Colonic mucosa (tissue), 4 donors: Measurements from ENCODE around the gene KMT2D. TPM values are rescaled to one million over a fixed set of nuclear protein-coding genes. Genes with fewer than 3 reads are reported as not detected.

ENCODE experiments used
- DNase-seq: peaks from one replicate; pipeline ENCODE4 v3.0.0-alpha.2; 2020
- H3K27ac ChIP-seq: fragments of 200-600 bp; one replicate; pipeline ENCODE4 v1.8.0; 2021
- H3K27me3 ChIP-seq: fragments of 200-600 bp; one replicate; pipeline ENCODE4 v1.8.0; 2021
- H3K36me3 ChIP-seq: fragments of 200-600 bp; one replicate; pipeline ENCODE4 v1.8.0; 2021
- H3K4me1 ChIP-seq: fragments of 200-600 bp; one replicate; pipeline ENCODE4 v1.8.0; 2021; ENCODE audit warnings: mild to moderate bottlenecking
- H3K4me3 ChIP-seq: fragments of 200-600 bp; one replicate; pipeline ENCODE4 v1.8.0; 2021
- H3K9ac ChIP-seq, 2 donors: one replicate each; pipeline ENCODE4 v1.7.0; 2013; ENCODE audit warnings: control low read depth in 2 of 2, low read depth in 2 of 2, low read length in 2 of 2
- H3K9me3 ChIP-seq: fragments of 200-600 bp; one replicate; pipeline ENCODE4 v1.8.0; 2021
- intact Hi-C: fragments of 100-400 bp; cut with DNase I; formaldehyde crosslinking; loops from one replicate; pipeline ENCODE4 v1.14.1; 2022
- total RNA-seq, 2 donors: library from RNA; stranded (reverse); fragmentation: NEBNext Ultra II Directional in 1 of 2; extraction: Animal tissue kit (Norgen Biotek cat#: 25700) in 1 of 2; gene quantifications; one replicate each; pipeline ENCODE4 v1.2.1, GENCODE V29; 2021
- TF ChIP-seq, protein P1 (sequence below): fragments of 200-600 bp; IDR thresholded peaks from one replicate; pipeline ENCODE4 v1.8.0; 2022; ENCODE audit warnings: antibody characterized with exemption, mild to moderate bottlenecking
- donor health status: healthy.
- donor health status: DM: no; HTN: no; CAD: no.
- donor health status: DM: no; HTN: no; CAD: no.

KMT2D gene, protein sequence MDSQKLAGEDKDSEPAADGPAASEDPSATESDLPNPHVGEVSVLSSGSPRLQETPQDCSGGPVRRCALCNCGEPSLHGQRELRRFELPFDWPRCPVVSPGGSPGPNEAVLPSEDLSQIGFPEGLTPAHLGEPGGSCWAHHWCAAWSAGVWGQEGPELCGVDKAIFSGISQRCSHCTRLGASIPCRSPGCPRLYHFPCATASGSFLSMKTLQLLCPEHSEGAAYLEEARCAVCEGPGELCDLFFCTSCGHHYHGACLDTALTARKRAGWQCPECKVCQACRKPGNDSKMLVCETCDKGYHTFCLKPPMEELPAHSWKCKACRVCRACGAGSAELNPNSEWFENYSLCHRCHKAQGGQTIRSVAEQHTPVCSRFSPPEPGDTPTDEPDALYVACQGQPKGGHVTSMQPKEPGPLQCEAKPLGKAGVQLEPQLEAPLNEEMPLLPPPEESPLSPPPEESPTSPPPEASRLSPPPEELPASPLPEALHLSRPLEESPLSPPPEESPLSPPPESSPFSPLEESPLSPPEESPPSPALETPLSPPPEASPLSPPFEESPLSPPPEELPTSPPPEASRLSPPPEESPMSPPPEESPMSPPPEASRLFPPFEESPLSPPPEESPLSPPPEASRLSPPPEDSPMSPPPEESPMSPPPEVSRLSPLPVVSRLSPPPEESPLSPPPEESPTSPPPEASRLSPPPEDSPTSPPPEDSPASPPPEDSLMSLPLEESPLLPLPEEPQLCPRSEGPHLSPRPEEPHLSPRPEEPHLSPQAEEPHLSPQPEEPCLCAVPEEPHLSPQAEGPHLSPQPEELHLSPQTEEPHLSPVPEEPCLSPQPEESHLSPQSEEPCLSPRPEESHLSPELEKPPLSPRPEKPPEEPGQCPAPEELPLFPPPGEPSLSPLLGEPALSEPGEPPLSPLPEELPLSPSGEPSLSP (N-terminal part only)
- total RNA-seq, result 10 to 100 TPM; 50.2 to 87.5 TPM

DNA sequence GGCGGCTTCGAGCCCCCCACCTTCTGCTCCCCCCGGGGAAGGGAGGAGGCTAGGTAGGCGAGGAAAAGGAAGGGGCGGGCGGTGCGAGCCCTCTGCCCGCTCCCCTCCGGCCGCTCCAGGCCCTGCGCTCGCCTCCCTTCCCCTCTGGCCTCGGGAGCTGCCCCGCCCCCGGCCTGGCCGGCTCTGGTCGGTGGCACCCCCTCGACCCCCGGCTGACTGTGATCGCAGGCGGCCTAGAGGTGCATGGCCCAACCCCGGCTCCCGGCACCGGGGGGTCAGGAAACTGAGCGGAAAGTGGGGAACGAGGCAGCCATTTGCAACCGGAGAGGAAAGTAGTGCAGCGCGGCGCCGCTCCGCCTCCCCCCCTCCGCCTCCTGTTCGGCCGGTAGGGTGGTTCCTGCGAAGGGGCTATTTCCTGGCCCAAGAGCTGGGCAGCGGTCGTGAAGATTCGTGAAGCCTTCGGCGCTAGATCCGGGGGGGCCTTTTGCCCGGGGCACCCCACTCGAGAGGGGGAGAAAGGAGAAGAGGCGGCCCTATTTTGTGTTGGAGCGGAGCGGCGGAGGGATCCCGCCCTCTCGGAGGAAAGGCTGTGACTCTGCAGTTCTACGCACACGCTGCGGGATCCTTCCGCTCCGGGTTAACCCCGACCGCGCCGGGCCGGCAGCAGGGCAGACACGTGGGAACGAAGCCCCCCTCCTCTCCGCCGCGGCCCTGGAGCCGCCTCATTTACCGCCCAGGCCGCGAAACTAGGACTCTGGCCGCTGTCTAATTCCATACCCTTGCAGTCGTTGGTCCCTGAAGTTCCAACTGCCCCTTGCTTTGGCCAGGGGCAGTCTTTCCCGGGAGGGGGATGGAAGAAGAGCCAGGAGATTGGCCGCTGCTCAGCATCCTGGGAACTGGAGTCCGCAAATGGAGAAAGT is at the start of gene KMT2D:
Gene KMT2D (minus strand): TSS at position 558 of the 920 bp plus-strand sequence. CDS start 5,470 bp downstream, outside the sequence.
- no peaks in the 10 kb centered on the region for H3K9me3 ChIP-seq
- DNase-seq, result peak; percentile 93
- TF ChIP-seq, protein P1, sequence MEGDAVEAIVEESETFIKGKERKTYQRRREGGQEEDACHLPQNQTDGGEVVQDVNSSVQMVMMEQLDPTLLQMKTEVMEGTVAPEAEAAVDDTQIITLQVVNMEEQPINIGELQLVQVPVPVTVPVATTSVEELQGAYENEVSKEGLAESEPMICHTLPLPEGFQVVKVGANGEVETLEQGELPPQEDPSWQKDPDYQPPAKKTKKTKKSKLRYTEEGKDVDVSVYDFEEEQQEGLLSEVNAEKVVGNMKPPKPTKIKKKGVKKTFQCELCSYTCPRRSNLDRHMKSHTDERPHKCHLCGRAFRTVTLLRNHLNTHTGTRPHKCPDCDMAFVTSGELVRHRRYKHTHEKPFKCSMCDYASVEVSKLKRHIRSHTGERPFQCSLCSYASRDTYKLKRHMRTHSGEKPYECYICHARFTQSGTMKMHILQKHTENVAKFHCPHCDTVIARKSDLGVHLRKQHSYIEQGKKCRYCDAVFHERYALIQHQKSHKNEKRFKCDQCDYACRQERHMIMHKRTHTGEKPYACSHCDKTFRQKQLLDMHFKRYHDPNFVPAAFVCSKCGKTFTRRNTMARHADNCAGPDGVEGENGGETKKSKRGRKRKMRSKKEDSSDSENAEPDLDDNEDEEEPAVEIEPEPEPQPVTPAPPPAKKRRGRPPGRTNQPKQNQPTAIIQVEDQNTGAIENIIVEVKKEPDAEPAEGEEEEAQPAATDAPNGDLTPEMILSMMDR, result peak; percentile 12
- H3K27me3 ChIP-seq, result no peaks in the 10 kb centered on the region
- H3K27ac ChIP-seq, result peak within 1 kb of the TSS; percentile 94
- H3K4me1 ChIP-seq, result peaks cover 22% of the 10 kb centered on the region
- intact Hi-C loops, result loop anchor here (5.0 to 10.0 kb wide), 2 partner anchors 37 to 64 kb away; no protein-coding TSS in a partner anchor
- H3K4me3 ChIP-seq, result peak within 1 kb of the TSS; percentile 91
- no peaks in the 10 kb centered on the region for H3K36me3 ChIP-seq
- peak within 1 kb of the TSS; percentile 97 to 100 for H3K9ac ChIP-seq

DNA sequence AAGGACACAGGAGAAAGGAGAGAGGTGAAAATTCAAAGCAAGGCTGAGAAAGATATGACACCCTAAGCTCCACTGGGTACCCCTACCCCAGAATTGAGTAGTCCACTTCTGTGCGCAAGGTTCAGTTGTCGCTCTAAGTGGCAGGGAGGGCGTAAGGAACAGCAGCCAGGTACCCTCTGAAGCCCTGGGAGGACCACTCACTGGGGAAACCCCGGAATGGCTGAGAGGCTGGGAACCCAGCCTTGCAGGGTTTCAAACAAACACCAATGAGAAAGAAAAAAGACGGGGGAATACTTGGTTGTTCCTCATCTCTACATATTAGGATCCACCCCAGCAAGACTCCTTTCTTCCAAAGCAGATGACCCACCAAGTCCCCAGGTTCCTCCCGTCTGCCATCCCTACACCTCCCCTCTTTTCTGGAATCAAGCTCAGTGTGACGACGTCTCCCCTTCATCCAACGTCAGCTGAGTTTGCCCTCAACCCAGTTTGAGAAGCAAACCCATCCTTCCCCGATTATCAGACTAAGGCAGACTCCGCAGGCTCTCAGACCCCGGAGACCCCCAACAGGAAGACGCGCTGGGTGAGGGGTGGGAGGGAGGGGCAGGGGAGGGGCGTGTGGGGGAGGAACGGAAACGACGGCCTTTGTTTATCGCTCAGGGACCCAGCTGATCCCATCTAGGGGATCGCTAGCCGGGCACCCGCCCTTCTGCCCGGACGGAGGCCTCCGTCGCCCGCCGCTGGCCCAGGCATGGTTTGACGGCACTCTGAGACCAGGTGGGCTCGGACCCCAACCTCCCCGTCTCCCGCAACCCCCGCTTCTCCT is 49.3 kb upstream of the KMT2D start:
- intact Hi-C loops, result no loop called here
- H3K4me3 ChIP-seq, result peak overlapping the region; percentile 98
- TF ChIP-seq, protein P1, result no peak
- peak overlapping the region; percentile 96 to 98 for H3K9ac ChIP-seq
- H3K27ac ChIP-seq, result peak overlapping the region; percentile 98
- no peaks in the 10 kb centered on the region for H3K36me3 ChIP-seq
- no peaks in the 10 kb centered on the region for H3K27me3 ChIP-seq
- peak; percentile 47 for DNase-seq
- H3K4me1 ChIP-seq, result peaks cover 10% of the 10 kb centered on the region
- H3K9me3 ChIP-seq, result no peaks in the 10 kb centered on the region

DNA sequence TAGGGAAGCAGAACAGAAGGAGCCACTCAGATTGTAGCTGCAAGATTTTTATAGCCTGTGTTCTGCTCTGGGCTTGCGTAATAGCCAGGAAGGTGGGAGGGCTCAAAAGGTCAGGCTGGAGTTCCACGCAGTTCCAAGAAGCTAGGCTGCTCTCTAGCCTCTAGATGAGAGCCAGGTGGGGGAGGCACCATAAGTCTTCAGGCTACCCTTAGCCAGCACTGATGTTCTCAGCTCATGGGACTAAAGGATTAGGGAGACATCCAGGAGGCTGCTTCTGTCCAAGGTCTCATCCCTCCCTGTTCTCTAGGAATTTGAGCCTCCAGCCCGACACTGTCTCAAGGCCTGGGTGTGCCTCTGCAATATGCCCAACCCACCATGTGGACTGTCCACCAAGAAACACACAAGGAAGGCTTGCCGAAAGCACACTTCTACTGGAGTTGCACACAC is 48.4 kb upstream of the KMT2D start:
- H3K27ac ChIP-seq, result peak overlapping the region; percentile 98
- H3K4me1 ChIP-seq, result peaks cover 10% of the 10 kb centered on the region
- no peaks in the 10 kb centered on the region for H3K27me3 ChIP-seq
- H3K36me3 ChIP-seq, result peaks cover 3% of the 10 kb centered on the region
- peak overlapping the region; percentile 19 to 96 for H3K9ac ChIP-seq
- TF ChIP-seq, protein P1, result no peak
- DNase-seq, result peak; percentile 81
- intact Hi-C loops, result no loop called here
- no peaks in the 10 kb centered on the region for H3K9me3 ChIP-seq
- H3K4me3 ChIP-seq, result peak overlapping the region; percentile 98

DNA sequence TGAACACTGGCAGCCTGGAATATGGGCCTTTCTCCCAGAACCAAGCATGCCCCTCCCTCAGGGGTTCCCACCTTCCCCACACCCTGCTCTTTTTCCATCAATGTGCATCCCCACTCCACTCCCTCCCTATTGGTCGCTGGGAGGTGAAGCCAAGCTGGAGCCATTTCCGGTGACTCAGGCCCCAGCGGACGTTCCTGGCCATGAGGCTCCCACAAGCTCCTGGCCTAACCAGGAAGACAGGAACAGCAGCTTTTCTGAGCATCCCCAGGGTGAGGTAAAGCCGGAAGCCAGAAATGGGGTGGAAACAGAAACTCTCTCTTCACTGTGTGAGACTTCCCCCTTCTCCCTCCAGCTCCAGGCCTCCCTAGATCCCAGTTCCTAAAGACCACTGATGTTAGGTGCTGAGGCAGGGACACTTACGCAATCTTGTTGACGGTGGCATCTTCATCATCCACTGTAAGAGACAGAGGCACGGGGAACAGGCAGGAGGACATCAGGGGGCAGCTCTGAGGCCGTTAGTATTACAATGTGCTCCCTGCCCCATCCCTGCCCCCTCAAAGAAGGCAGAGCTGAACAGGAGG is 45.0 kb upstream of the KMT2D start:
- Histone ChIP-seq H3K9me3 (no peaks in the 10 kb centered on the region), H3K36me3 (peaks cover 17% of the 10 kb centered on the region), H3K27me3 (no peaks in the 10 kb centered on the region), H3K4me1 (peaks cover 10% of the 10 kb centered on the region), H3K4me3 (no peak overlapping the region), H3K9ac (no peak overlapping the region), H3K27ac (no peak overlapping the region)
- no peak for DNase-seq
- intact Hi-C loops, result no loop called here
- TF ChIP-seq, protein P1, result no peak
